Body of pancreas (tissue), 4 donors: ENCODE measurements around the gene IL37. TPM values are rescaled to one million over a fixed set of nuclear protein-coding genes. Genes with fewer than 3 reads are reported as not detected.

Experiments
- ATAC-seq: fragments of 150-250 bp; one replicate; pipeline ENCODE4 v1.9.1; 2016
- DNase-seq, 4 donors: peaks; one replicate each; pipeline ENCODE4 v3.0.0-alpha.2; 2019
- H3K27ac ChIP-seq, 4 donors: fragments of 200-600 bp; sonication (generic); 1 replicate in 3 of 4; 2 replicates in 1 of 4; pipeline versions ENCODE4 v1.5.1 to v1.6.1; 2016 to 2019; ENCODE audit warnings: mild to moderate bottlenecking in 1 of 4, mixed read lengths in 1 of 4, moderate library complexity in 1 of 4
- H3K27me3 ChIP-seq, 2 donors: fragments of 200-600 bp; sonication (generic); one replicate each; pipeline ENCODE4 v1.6.0; 2016; ENCODE audit warnings: mild to moderate bottlenecking in 1 of 2
- H3K36me3 ChIP-seq, 2 donors: fragments of 200-600 bp; sonication (generic); replicated peaks in 1 of 2; 2 replicates each; pipeline ENCODE4 v1.5.1; 2016; ENCODE audit warnings: low read depth in 2 of 2; ENCODE audit not compliant: insufficient read depth in 1 of 2
- H3K4me1 ChIP-seq: fragments of 200-600 bp; sonication (generic); one replicate; pipeline ENCODE4 v1.6.0; 2016
- H3K4me3 ChIP-seq, 2 donors: fragments of 200-600 bp; sonication (generic); 1 replicate in 1 of 2; 2 replicates in 1 of 2; pipeline ENCODE4 v1.5.1; 2016 to 2019
- H3K9me3 ChIP-seq, 3 donors: fragments of 200-600 bp; sonication (generic); 1 replicate in 2 of 3; 2 replicates in 1 of 3; pipeline ENCODE4 v1.5.1; 2016
- POLR2A ChIP-seq, 3 donors: fragments of 450-650 bp; IDR thresholded peaks; one replicate each; pipeline ENCODE4 v1.6.1; 2016; ENCODE audit warnings: antibody characterized with exemption in 3 of 3, mild to moderate bottlenecking in 2 of 3
- WGBS, 2 donors: methylation state at CpG; one replicate each; pipeline ENCODE4 v1.1.5; 2017; 5-methylcytosine and 5-hydroxymethylcytosine counted together
- intact Hi-C: fragments of 100-400 bp; cut with DNase I; formaldehyde crosslinking; loops from one replicate; pipeline ENCODE4 v1.15.1; 2023
- total RNA-seq, 2 donors: library from RNA; depleted of rRNA; stranded (reverse); fragments of >200 nt; gene quantifications; one replicate each; pipeline ENCODE4 v1.1.0, GENCODE V29; 2016
- TF ChIP-seq, protein P1 (sequence below), 7 experiments: fragments of 450-650 bp in 4 of 7; fragments of 200-600 bp in 3 of 7; sonication (generic) in 3 of 7; IDR thresholded peaks; one replicate each; pipeline ENCODE4 v1.5.1; 2016 to 2019; ENCODE audit warnings: antibody characterized with exemption in 7 of 7

The IL37 gene
- total RNA-seq, 2 donors from 2014 or later: not detected

- no peaks in the 10 kb centered on the region for H3K36me3 ChIP-seq
- H3K27ac ChIP-seq: no peak overlapping the region
- H3K9me3 ChIP-seq: no peaks in the 10 kb centered on the region
- TF ChIP-seq POLR2A (IDR thresholded peaks at IDR 0.05): no peak
- TF ChIP-seq, protein P1, sequence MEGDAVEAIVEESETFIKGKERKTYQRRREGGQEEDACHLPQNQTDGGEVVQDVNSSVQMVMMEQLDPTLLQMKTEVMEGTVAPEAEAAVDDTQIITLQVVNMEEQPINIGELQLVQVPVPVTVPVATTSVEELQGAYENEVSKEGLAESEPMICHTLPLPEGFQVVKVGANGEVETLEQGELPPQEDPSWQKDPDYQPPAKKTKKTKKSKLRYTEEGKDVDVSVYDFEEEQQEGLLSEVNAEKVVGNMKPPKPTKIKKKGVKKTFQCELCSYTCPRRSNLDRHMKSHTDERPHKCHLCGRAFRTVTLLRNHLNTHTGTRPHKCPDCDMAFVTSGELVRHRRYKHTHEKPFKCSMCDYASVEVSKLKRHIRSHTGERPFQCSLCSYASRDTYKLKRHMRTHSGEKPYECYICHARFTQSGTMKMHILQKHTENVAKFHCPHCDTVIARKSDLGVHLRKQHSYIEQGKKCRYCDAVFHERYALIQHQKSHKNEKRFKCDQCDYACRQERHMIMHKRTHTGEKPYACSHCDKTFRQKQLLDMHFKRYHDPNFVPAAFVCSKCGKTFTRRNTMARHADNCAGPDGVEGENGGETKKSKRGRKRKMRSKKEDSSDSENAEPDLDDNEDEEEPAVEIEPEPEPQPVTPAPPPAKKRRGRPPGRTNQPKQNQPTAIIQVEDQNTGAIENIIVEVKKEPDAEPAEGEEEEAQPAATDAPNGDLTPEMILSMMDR (IDR thresholded peaks at IDR 0.05): no peak
- intact Hi-C loops: loop anchor here (10.0 kb wide), 1 partner anchor 203 kb away; no protein-coding TSS in a partner anchor
- no peaks in the 10 kb centered on the region for H3K4me1 ChIP-seq
- DNase-seq (no peak), ATAC-seq (no peak)
- no peaks in the 10 kb centered on the region for H3K27me3 ChIP-seq
- WGBS, 2 donors: 91 to 94% methylated on average over 3 of the region's 3 CpGs
- no peak overlapping the region for H3K4me3 ChIP-seq
Measured at GRCh38 chr2:112957511-112957910, 46.5 kb downstream of the IL37 start.

- ATAC-seq (peak; percentile 74), DNase-seq (peak; percentile 21 to 45 (median 36))
- 30 to 34% methylated on average over 9 of the region's 9 CpGs for WGBS, 2 donors
- H3K4me3 ChIP-seq: no peak overlapping the region
- H3K27ac ChIP-seq: no peak overlapping the region
- intact Hi-C loops: loop anchor here (10.0 kb wide), 1 partner anchor 204 kb away; no protein-coding TSS in a partner anchor
- H3K27me3 ChIP-seq: no peaks in the 10 kb centered on the region
- no peaks in the 10 kb centered on the region for H3K4me1 ChIP-seq
- no peaks in the 10 kb centered on the region for H3K36me3 ChIP-seq
- H3K9me3 ChIP-seq: no peaks in the 10 kb centered on the region
- TF ChIP-seq, protein P1 (IDR thresholded peaks at IDR 0.05): peak; percentile 55 to 79 (median 69)
- TF ChIP-seq POLR2A (IDR thresholded peaks at IDR 0.05): no peak
Measured at GRCh38 chr2:112958428-112959108, 47.6 kb downstream of the IL37 start.

GRCh38 chr2:112959109-112959812 is 48.3 kb downstream of the IL37 start:
- WGBS, 2 donors: 59 to 60% methylated on average over 14 of the region's 14 CpGs
- H3K9me3 ChIP-seq: no peaks in the 10 kb centered on the region
- intact Hi-C loops: loop anchor here (10.0 kb wide), 1 partner anchor 204 kb away; no protein-coding TSS in a partner anchor
- H3K4me3 ChIP-seq: no peak overlapping the region
- no peaks in the 10 kb centered on the region for H3K4me1 ChIP-seq
- no peak for TF ChIP-seq POLR2A (IDR thresholded peaks at IDR 0.05)
- TF ChIP-seq, protein P1 (IDR thresholded peaks at IDR 0.05): peak in 1 of 7 experiments; percentile 1
- H3K36me3 ChIP-seq: no peaks in the 10 kb centered on the region
- no peaks in the 10 kb centered on the region for H3K27me3 ChIP-seq
- DNase-seq: no peak
- ATAC-seq: no peak
- no peak overlapping the region for H3K27ac ChIP-seq

DNA sequence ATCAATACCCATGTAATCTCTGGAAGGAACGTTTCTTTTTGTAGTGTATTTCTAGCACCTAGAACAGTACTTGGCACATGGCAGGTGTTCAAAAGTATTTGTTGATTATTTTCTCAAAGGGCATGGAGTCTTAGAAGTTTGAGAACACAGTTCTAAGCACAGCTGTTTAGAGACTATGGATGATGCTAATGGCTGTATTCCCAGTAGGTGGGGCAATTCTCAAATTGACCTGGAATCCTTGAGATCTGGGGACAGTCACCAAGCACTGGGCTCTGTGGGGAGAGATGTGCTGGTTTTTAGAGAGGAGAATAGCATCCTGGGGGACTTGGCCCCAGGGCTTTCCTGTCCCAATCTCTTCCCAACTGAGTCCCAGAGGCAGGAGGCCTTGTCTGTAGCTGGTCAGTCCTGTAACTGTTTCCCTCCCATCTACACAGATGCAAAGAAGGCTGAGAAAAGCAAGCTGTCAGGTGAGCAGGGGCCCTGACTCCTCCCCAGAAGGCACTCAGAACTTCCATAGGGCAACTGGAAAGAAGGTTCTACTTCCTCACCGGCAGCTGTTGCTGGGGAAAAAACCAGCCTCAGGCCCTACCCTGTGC is 49.4 kb downstream of the IL37 start:
- 48 to 51% methylated on average over 2 of the region's 2 CpGs for WGBS, 2 donors
- H3K4me1 ChIP-seq: no peaks in the 10 kb centered on the region
- H3K36me3 ChIP-seq: no peaks in the 10 kb centered on the region
- intact Hi-C loops: no loop called here
- H3K9me3 ChIP-seq: no peaks in the 10 kb centered on the region
- ATAC-seq (no peak), DNase-seq (no peak)
- no peak overlapping the region for H3K4me3 ChIP-seq
- H3K27ac ChIP-seq: no peak overlapping the region
- H3K27me3 ChIP-seq: no peaks in the 10 kb centered on the region
- TF ChIP-seq, protein P1 (IDR thresholded peaks at IDR 0.05): no peak
- TF ChIP-seq POLR2A (IDR thresholded peaks at IDR 0.05): no peak
